ENCODE data around the gene SETD1B.

DNA sequence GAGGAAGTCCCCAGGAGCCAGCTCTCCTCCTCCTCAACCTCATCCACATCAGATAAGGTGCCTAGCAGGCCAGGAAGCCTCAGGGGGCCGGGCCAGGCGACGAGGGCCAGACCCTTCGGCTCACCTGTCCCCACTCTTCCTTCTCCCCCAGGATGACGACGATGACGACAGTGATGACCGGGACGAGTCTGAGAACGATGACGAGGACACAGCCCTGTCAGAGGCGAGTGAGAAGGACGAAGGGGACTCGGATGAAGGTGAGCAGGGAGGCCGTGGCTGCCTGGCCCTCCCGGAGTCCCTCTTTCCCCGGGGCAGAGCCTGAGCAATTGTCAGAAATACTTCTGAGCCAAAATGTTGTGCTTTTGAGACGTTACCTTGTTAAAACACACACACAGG, 13.8 kb downstream of the SETD1B start:
- TF ChIP-seq, protein P1, sequence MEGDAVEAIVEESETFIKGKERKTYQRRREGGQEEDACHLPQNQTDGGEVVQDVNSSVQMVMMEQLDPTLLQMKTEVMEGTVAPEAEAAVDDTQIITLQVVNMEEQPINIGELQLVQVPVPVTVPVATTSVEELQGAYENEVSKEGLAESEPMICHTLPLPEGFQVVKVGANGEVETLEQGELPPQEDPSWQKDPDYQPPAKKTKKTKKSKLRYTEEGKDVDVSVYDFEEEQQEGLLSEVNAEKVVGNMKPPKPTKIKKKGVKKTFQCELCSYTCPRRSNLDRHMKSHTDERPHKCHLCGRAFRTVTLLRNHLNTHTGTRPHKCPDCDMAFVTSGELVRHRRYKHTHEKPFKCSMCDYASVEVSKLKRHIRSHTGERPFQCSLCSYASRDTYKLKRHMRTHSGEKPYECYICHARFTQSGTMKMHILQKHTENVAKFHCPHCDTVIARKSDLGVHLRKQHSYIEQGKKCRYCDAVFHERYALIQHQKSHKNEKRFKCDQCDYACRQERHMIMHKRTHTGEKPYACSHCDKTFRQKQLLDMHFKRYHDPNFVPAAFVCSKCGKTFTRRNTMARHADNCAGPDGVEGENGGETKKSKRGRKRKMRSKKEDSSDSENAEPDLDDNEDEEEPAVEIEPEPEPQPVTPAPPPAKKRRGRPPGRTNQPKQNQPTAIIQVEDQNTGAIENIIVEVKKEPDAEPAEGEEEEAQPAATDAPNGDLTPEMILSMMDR (IDR thresholded peaks at IDR 0.05): no peak
- no peak for TF ChIP-seq POLR2AphosphoS5 (IDR thresholded peaks at IDR 0.05)
- no peak for TF ChIP-seq POLR2A (IDR thresholded peaks at IDR 0.05)
- no peak for TF ChIP-seq EP300 (IDR thresholded peaks at IDR 0.05)

Measured in suprapubic skin (tissue), 4 donors.